Lower lobe of right lung (tissue), 2 donors: ENCODE data around the gene AMMECR1L. TPM values are rescaled to one million over a fixed set of nuclear protein-coding genes. Genes with fewer than 3 reads are reported as not detected.
"Not testable (repeated sequence)": the region's sequence is repeated elsewhere in the genome, so short reads cannot be mapped to it uniquely, and the experiment has no call there.

Source experiments
- ATAC-seq, 2 donors: fragments of 200-7000 bp; cut with Tn5 transposase; one replicate each; pipeline ENCODE4 v1.9.1; 2020 to 2022; ENCODE audit warnings: mild to moderate bottlenecking in 2 of 2, moderate library complexity in 2 of 2
- DNase-seq: peaks from one replicate; pipeline ENCODE4 v3.0.0-alpha.2; 2020
- H3K27ac ChIP-seq: fragments of 200-600 bp; one replicate; pipeline ENCODE4 v1.8.0; 2022
- H3K27me3 ChIP-seq: fragments of 200-600 bp; one replicate; pipeline ENCODE4 v1.8.0; 2022; ENCODE audit warnings: low read depth
- H3K36me3 ChIP-seq: fragments of 200-600 bp; one replicate; pipeline ENCODE4 v1.8.0; 2022; ENCODE audit warnings: mild to moderate bottlenecking
- H3K4me1 ChIP-seq: fragments of 200-600 bp; one replicate; pipeline ENCODE4 v1.8.0; 2022
- H3K4me3 ChIP-seq: fragments of 200-600 bp; one replicate; pipeline ENCODE4 v1.8.0; 2022; ENCODE audit warnings: mild to moderate bottlenecking
- H3K9me3 ChIP-seq: fragments of 200-600 bp; one replicate; pipeline ENCODE4 v1.8.0; 2022
- intact Hi-C: fragments of 100-400 bp; cut with DNase I; formaldehyde crosslinking; loops from one replicate; pipeline ENCODE4 v1.11.0; 2022
- total RNA-seq: library from RNA; stranded (reverse); fragmentation: NEBNext Ultra II Directional; extraction: Animal tissue kit (Norgen Biotek cat#: 25700); gene quantifications from one replicate; pipeline ENCODE4 v1.2.1, GENCODE V29; 2021
- TF ChIP-seq, protein P1 (sequence below): fragments of 200-600 bp; IDR thresholded peaks from one replicate; pipeline ENCODE4 v1.8.0; 2022; ENCODE audit warnings: antibody characterized with exemption, mild to moderate bottlenecking
- donor health status: DM: no; HTN: yes; CAD: no; lungs with severe emphysema.

The AMMECR1L gene
- total RNA-seq, 1 donor from 2014 or later: 14.8 TPM

DNA sequence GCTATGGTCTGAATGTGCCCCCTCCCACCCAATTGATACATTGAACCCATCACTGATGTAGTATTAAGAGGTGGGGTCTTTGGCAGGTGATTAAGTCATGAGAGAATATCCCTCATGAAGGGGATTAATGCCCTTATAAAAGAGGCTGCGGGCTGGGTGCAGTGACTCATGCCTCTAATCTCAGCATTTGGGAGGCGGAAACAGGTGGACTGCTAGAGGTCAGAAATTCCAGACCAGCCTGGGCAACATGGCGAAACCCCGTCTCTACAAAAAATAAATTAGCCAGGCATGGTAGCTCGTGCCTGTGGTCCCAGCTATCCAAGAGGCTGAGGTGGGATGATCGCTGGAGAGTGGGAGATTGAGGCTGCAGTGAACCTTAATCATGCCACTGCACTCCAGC lies 42.1 kb downstream of the AMMECR1L start:
- no peaks in the 10 kb centered on the region for H3K27me3 ChIP-seq
- H3K4me1 ChIP-seq: no peaks in the 10 kb centered on the region
- H3K27ac ChIP-seq: no peak overlapping the region
- H3K36me3 ChIP-seq: peaks cover 40% of the 10 kb centered on the region
- TF ChIP-seq, protein P1, sequence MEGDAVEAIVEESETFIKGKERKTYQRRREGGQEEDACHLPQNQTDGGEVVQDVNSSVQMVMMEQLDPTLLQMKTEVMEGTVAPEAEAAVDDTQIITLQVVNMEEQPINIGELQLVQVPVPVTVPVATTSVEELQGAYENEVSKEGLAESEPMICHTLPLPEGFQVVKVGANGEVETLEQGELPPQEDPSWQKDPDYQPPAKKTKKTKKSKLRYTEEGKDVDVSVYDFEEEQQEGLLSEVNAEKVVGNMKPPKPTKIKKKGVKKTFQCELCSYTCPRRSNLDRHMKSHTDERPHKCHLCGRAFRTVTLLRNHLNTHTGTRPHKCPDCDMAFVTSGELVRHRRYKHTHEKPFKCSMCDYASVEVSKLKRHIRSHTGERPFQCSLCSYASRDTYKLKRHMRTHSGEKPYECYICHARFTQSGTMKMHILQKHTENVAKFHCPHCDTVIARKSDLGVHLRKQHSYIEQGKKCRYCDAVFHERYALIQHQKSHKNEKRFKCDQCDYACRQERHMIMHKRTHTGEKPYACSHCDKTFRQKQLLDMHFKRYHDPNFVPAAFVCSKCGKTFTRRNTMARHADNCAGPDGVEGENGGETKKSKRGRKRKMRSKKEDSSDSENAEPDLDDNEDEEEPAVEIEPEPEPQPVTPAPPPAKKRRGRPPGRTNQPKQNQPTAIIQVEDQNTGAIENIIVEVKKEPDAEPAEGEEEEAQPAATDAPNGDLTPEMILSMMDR: no peak
- DNase-seq (no peak), ATAC-seq (no peak)
- no peaks in the 10 kb centered on the region for H3K9me3 ChIP-seq
- intact Hi-C loops: no loop called here
- H3K4me3 ChIP-seq: no peak overlapping the region

DNA sequence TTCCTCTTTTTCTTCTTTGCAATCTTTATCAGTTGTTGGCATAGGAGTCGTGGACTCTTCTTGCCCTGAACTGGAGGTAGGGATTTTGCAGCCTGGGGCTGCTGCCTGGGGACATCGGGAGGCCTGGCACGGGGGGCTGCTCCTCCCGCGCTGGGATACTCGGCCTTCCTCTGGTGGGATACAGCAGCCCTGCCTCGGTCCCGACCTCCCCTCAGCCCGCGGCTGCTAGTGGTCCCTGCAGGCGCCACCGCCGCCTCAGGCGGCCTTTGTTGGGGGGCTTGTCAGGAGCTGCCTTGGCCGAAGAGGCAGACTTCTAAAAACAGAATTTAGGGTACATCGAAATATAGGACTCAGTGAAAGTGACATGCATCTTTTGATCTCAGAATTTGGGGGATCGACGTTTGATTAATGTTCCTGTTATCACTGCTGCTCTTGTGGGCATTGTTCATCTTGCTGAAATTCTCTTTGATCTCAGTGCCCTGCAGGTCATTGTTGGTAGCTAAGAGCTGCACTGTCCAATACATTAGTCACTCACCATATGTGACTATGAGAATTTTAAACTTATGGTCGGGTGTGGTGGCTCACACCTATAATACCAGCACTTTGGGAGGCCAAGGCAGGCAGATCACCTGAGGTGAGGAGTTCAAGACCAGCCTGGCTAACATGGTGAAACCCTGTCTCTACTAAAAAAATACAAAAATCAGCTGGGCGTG lies 44.1 kb downstream of the AMMECR1L start:
- no peak for ATAC-seq
- H3K4me1 ChIP-seq: no peaks in the 10 kb centered on the region
- TF ChIP-seq, protein P1: no peak
- intact Hi-C loops: no loop called here
- no peak overlapping the region for H3K4me3 ChIP-seq
- H3K27ac ChIP-seq: no peak overlapping the region
- H3K36me3 ChIP-seq: peaks cover 20% of the 10 kb centered on the region
- no peaks in the 10 kb centered on the region for H3K9me3 ChIP-seq
- DNase-seq: no peak
- H3K27me3 ChIP-seq: no peaks in the 10 kb centered on the region

DNA sequence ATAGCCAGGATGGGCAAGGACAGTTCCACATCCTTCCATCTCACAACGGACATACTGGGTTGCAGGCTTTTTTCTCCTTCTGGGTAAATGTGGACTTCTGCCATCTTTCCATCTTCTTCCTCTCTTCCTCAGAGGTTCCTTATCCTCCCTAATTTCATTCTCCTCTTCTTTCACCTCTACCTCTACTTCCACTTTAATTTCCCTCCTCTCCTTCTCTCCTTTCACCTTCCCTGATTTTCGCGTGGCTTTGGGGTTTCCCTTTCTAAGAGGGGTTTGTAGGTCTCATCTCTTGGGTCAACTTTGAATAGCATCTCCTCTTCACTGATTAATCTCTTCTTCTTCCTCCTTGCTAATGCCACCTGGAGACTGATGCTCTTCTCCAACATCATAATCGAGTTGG lies 44.9 kb downstream of the AMMECR1L start:
- DNase-seq: no peak
- intact Hi-C loops: no loop called here

DNA sequence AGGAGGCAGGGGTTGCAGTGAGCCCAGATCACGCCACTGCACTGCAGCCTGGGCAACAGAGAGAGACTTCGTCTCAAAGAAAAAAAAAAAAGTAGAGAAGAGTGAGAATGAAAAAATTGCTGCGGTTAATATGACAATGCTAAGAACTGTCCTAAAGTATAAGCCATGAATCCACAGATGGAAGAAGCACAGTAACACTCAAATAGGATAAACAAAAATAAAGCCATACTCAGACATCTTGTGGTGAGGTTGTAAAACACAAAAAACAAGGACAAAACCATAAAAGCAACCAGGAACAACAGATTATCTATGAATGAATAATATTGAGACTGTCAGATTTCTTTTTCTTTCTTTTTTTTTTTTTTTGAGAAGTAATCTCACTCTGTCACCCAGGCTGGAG lies 50.8 kb downstream of the AMMECR1L start:
- TF ChIP-seq, protein P1: no peak
- DNase-seq (no peak), ATAC-seq (no peak)
- H3K4me1 ChIP-seq: peaks cover 7% of the 10 kb centered on the region
- no peaks in the 10 kb centered on the region for H3K36me3 ChIP-seq
- no peaks in the 10 kb centered on the region for H3K27me3 ChIP-seq
- no peak overlapping the region for H3K4me3 ChIP-seq
- intact Hi-C loops: no loop called here
- H3K9me3 ChIP-seq: no peaks in the 10 kb centered on the region
- H3K27ac ChIP-seq: no peak overlapping the region

More for the DNA sequence above, 44.9 kb downstream of the AMMECR1L start:
- no peak overlapping the region for H3K4me3 ChIP-seq
- H3K27me3 ChIP-seq: no peaks in the 10 kb centered on the region
- H3K4me1 ChIP-seq: no peaks in the 10 kb centered on the region
- TF ChIP-seq, protein P1: no peak
- ATAC-seq: no peak
- H3K27ac ChIP-seq: no peak overlapping the region
- H3K9me3 ChIP-seq: no peaks in the 10 kb centered on the region
- H3K36me3 ChIP-seq: peaks cover 13% of the 10 kb centered on the region

DNA sequence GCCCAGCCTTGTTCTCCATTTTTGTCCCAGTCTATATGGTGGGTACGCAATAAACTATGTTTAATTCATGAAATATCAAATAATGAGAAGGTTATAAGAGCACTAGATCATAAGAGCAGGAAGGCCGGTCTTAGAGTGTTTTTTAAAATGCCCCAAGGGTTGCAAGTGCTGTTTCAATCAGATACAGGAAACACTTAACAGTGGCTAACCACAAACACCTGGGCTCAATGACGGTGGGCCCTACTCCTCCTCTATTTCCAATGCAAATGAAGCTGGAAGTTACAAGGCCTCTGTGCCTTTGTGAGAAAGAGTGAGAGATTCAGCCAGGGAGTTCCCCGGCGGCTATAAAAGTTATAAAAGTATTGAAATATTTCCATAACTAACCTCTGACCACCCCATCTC lies 55.9 kb downstream of the AMMECR1L start:
- DNase-seq: no peak
- H3K9me3 ChIP-seq: peaks cover 6% of the 10 kb centered on the region
- H3K27me3 ChIP-seq: no peaks in the 10 kb centered on the region
- TF ChIP-seq, protein P1: no peak
- H3K4me3 ChIP-seq: no peak overlapping the region
- H3K27ac ChIP-seq: peak overlapping the region; percentile 60
- H3K4me1 ChIP-seq: peaks cover 7% of the 10 kb centered on the region
- ATAC-seq: peak; percentile 91 to 92
- intact Hi-C loops: no loop called here
- H3K36me3 ChIP-seq: no peaks in the 10 kb centered on the region

DNA sequence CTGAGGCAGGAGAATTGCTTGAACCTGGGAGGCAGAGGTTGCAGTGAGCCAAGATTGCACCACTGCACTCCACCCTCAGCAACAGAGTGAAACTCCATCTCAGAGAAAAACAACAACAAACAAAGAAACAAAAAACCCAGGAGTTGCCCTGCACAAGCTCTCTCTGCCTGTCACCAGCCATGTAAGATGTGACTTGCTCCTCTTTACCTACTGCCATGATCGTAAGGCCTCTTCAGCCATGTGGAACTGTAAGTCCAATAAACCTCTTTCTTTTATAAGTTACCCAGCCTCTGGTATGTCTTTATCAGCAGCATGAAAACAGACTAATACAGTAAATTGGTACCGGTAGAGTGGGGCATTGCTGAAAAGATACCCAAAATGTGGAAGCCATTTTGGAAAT lies 59.0 kb downstream of the AMMECR1L start:
- H3K9me3 ChIP-seq: not testable (repeated sequence)

More for the DNA sequence above, 59.0 kb downstream of the AMMECR1L start:
- DNase-seq, intact Hi-C loops, H3K36me3 ChIP-seq, H3K4me3 ChIP-seq, H3K27me3 ChIP-seq, H3K4me1 ChIP-seq, H3K27ac ChIP-seq, ATAC-seq: not testable (repeated sequence)
